Osteocyte (in vitro differentiated cells): ENCODE data around the gene DSP. TPM values are rescaled to one million over a fixed set of nuclear protein-coding genes. Genes with fewer than 3 reads are reported as not detected.

ENCODE experiments used
- DNase-seq: peaks from one replicate; pipeline ENCODE4 v3.0.0; 2021; ENCODE audit warnings: mixed read lengths; ENCODE audit not compliant: unreplicated experiment; ENCODE audit errors: extremely low spot score
- H3K27ac Mint-ChIP-seq: one replicate; pipeline ENCODE4 v1.8.0; 2021; ENCODE audit warnings: mild to moderate bottlenecking, mixed read lengths; ENCODE audit not compliant: unreplicated experiment
- H3K27me3 Mint-ChIP-seq: one replicate; pipeline ENCODE4 v1.8.0; 2021; ENCODE audit warnings: mixed read lengths; ENCODE audit not compliant: unreplicated experiment
- H3K36me3 Mint-ChIP-seq: one replicate; pipeline ENCODE4 v1.8.0; 2021; ENCODE audit warnings: mixed read lengths; ENCODE audit not compliant: unreplicated experiment
- H3K4me1 Mint-ChIP-seq: one replicate; pipeline ENCODE4 v1.8.0; 2021; ENCODE audit warnings: mixed read lengths; ENCODE audit not compliant: unreplicated experiment
- H3K4me3 Mint-ChIP-seq: one replicate; pipeline ENCODE4 v1.8.0; 2021; ENCODE audit warnings: mild to moderate bottlenecking, moderate library complexity, mixed read lengths; ENCODE audit not compliant: unreplicated experiment
- H3K9me3 Mint-ChIP-seq: one replicate; pipeline ENCODE4 v1.8.0; 2021; ENCODE audit warnings: mixed read lengths; ENCODE audit not compliant: unreplicated experiment
- CTCF ChIP-seq: fragments of 200-600 bp; sonication (generic); IDR thresholded peaks from 2 replicates; pipeline ENCODE4 v1.5.0; 2021; ENCODE audit warnings: antibody characterized with exemption, mild to moderate bottlenecking, moderate library complexity
- total RNA-seq: library from RNA; stranded (reverse); gene quantifications from 2 replicates; pipeline ENCODE4 v1.2.1, GENCODE V29; 2021

The DSP gene
- total RNA-seq, 1 donor from 2014 or later: 124 TPM

GRCh38 chr6:7534192-7534591 is 7.3 kb upstream of the DSP start:
- H3K9me3 Mint-ChIP-seq: no peaks in the 10 kb centered on the region
- H3K27me3 Mint-ChIP-seq: no peaks in the 10 kb centered on the region
- peaks cover 43% of the 10 kb centered on the region for H3K4me1 Mint-ChIP-seq
- H3K36me3 Mint-ChIP-seq: no peaks in the 10 kb centered on the region
- no peak overlapping the region for H3K4me3 Mint-ChIP-seq
- no peak overlapping the region for H3K27ac Mint-ChIP-seq
- TF ChIP-seq CTCF: no peak
- no peak for DNase-seq

- Mint-ChIP-seq H3K9me3 (no peaks in the 10 kb centered on the region), H3K36me3 (no peaks in the 10 kb centered on the region), H3K4me1 (peaks cover 45% of the 10 kb centered on the region), H3K4me3 (no peak overlapping the region), H3K27ac (peak overlapping the region; percentile 41), H3K27me3 (no peaks in the 10 kb centered on the region)
- TF ChIP-seq CTCF: no peak
- DNase-seq: no peak
Measured at GRCh38 chr6:7535498-7535897, 6.0 kb upstream of the DSP start.

GRCh38 chr6:7537565-7538174 is 3.8 kb upstream of the DSP start:
- no peak overlapping the region for H3K4me3 Mint-ChIP-seq
- no peaks in the 10 kb centered on the region for H3K36me3 Mint-ChIP-seq
- H3K9me3 Mint-ChIP-seq: no peaks in the 10 kb centered on the region
- H3K4me1 Mint-ChIP-seq: peaks cover 43% of the 10 kb centered on the region
- no peak for DNase-seq
- no peak for TF ChIP-seq CTCF
- peak overlapping the region; percentile 10 for H3K27ac Mint-ChIP-seq
- no peaks in the 10 kb centered on the region for H3K27me3 Mint-ChIP-seq

- H3K27me3 Mint-ChIP-seq: no peaks in the 10 kb centered on the region
- no peaks in the 10 kb centered on the region for H3K36me3 Mint-ChIP-seq
- no peaks in the 10 kb centered on the region for H3K9me3 Mint-ChIP-seq
- H3K4me3 Mint-ChIP-seq: no peak overlapping the region
- peaks cover 43% of the 10 kb centered on the region for H3K4me1 Mint-ChIP-seq
- no peak for DNase-seq
- H3K27ac Mint-ChIP-seq: no peak overlapping the region
- TF ChIP-seq CTCF: no peak
Measured at GRCh38 chr6:7538484-7538883, 3.0 kb upstream of the DSP start.

GRCh38 chr6:7540595-7540994 is 876 bp upstream of the DSP start:
- no peaks in the 10 kb centered on the region for H3K36me3 Mint-ChIP-seq

More at GRCh38 chr6:7540595-7540994, 876 bp upstream of the DSP start:
- Mint-ChIP-seq H3K9me3 (no peaks in the 10 kb centered on the region), H3K27ac (peak overlapping the region; percentile 96), H3K4me3 (peak overlapping the region; percentile 85), H3K4me1 (peaks cover 49% of the 10 kb centered on the region), H3K27me3 (no peaks in the 10 kb centered on the region)
- TF ChIP-seq CTCF: no peak
- no peak for DNase-seq
